ENCODE data around the gene IFNG. TPM values are rescaled to one million over a fixed set of nuclear protein-coding genes. Genes with fewer than 3 reads are reported as not detected.
"Not testable (repeated sequence)": the region's sequence is repeated elsewhere in the genome, so short reads cannot be mapped to it uniquely, and the experiment has no call there.

The IFNG gene
- total and polyA plus RNA-seq, 4 donors = not detected

DNA sequence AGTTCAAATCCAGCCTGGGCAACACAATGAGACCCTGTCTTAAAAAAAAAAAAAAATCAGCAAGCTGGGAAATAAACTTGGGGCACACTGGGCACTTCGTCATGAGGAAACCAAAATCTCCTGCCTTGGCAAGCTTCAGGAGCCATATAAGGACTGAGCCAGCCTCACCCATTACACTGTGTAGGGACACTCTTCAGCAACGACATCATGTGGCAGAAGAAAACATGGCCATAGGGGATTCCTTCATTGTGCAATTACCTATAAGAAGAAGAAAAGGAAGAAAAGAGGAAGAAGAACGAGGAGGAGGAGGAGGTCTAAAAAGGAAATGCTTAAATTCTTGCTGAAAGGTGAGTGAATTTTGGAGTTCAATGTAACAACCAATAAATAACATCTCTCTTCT, 26.1 kb upstream of the IFNG start:
- no peaks in the 10 kb centered on the region for H3K9me3 ChIP-seq (ENCODE audit: control insufficient read depth, insufficient read depth, low read length)
- H3K27me3 ChIP-seq (ENCODE audit: control insufficient read depth, insufficient read depth, low read length) = no peaks in the 10 kb centered on the region
- no peaks in the 10 kb centered on the region for H3K4me1 ChIP-seq (ENCODE audit: control insufficient read depth, insufficient read depth, low read length)
- no peak overlapping the region for H3K4me3 ChIP-seq (ENCODE audit: low read depth, low read length)
- no peak for DNase-seq (ENCODE audit: low read depth in 4 of 6, low spot score in 6 of 6)
- no peaks in the 10 kb centered on the region for H3K36me3 ChIP-seq (ENCODE audit: control insufficient read depth, insufficient read depth, low read length)
- 80% methylated on average over 1 of the region's 3 CpGs for WGBS (ENCODE audit: insufficient coverage)
- no peak overlapping the region for H3K27ac ChIP-seq (ENCODE audit: low read depth, low read length)

DNA sequence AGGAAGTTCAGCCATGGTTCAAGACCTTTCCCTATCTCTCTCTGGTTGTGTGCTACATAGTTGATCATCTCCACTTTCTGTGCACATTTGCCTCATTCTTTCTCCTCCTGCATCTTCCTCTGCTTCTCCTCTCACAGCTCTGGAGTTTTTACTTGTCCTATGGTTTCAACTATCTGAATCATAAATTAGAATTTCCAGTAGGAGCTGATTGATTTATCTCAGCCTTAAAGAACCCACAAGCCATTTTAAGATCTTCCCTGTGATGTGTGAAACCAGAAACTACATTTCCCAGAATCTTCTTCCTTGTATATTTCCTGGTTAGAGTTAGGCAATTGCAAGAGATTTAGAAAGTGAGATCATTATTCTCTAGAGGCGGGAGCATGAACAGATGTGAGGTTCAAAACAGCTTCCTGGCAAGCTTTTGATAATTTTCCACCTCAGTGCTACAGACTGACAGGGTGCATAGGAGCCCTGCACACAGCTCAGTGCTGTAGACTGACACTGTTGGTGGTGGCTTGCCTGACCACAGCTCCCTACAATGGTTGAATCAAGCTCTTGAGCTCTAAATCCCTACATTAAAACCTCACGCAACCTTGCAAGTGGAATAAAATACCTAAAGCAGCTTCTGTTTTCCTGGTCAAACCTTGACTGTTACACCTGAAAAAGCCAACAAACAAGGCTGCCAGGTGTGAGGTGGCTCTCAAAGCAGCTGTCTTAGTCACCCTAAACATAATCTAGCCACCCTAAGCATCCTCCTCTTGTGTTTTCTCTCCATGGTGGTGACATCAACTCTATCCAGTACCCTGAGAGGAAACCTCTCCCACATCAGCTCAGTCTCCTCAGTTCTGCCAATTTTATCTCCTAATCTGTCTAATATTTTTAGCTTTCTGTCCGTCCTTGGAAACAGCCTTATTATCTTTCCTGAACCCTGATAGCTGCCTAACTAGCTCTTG, 21.5 kb upstream of the IFNG start:
- H3K27me3 ChIP-seq (ENCODE audit: control insufficient read depth, insufficient read depth, low read length) = no peaks in the 10 kb centered on the region
- peak in 1 of 6 donors; percentile 42 for DNase-seq (ENCODE audit: low read depth in 4 of 6, low spot score in 6 of 6)
- WGBS (ENCODE audit: insufficient coverage) = 90% methylated on average over 3 of the region's 3 CpGs
- no peak overlapping the region for H3K4me3 ChIP-seq (ENCODE audit: low read depth, low read length)
- no peaks in the 10 kb centered on the region for H3K36me3 ChIP-seq (ENCODE audit: control insufficient read depth, insufficient read depth, low read length)
- H3K4me1 ChIP-seq (ENCODE audit: control insufficient read depth, insufficient read depth, low read length) = no peaks in the 10 kb centered on the region
- no peak overlapping the region for H3K27ac ChIP-seq (ENCODE audit: low read depth, low read length)
- no peaks in the 10 kb centered on the region for H3K9me3 ChIP-seq (ENCODE audit: control insufficient read depth, insufficient read depth, low read length)

DNA sequence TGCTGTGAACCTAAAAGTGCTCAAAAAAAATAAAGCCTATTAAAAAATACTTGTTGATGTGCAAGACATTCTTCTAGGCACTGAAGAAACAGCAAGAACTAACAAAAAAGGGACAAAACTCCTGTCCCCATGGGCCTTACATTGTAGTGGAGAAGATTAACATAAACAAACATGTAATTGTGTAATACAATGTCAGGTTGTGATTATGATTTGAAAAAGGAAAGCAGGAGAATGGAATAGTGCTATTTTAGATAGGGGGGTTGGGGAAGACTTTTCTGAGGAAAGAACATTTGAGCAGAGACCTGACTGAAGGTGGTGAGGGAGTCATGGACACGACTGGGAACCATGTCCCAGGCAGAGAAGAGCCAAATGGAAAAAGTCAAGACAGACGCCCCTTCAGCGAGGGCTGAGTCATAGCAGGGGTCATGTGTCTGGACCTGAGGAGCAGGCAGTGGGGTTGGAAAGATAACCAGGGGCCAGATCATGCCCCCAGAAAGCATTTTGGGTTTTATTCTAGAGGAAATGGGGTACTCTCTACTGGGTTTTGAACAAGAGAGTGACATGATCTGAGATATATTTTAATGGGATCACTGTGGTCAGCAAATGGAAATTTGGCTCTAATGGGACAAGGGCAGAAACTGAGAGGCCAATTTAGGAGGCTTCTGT, 19.4 kb upstream of the IFNG start:
- no peak for DNase-seq (ENCODE audit: low read depth in 4 of 6, low spot score in 6 of 6)
- WGBS (ENCODE audit: insufficient coverage) = 90% methylated on average over 3 of the region's 3 CpGs
- no peaks in the 10 kb centered on the region for H3K9me3 ChIP-seq (ENCODE audit: control insufficient read depth, insufficient read depth, low read length)

DNA sequence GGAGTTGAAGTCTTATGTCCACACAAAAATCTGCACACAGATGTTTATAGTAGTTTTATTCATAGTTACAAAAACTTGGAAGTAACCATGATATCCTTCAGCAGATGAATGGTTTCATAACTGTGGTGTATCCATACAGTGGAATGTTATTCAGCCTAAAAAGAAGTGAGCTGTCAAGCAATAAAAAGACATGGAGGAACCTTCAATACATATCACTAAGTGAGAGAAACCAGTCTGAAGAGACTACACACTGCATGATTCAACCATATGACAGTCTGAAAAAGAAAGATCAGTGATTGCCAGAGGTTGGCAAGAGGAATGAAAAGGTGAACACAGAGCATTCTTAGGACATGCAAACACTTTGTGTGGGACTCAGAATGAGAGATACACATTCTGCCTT, 18.6 kb upstream of the IFNG start:
- Histone ChIP-seq H3K27ac (ENCODE audit: low read depth, low read length) (no peak overlapping the region), H3K9me3 (ENCODE audit: control insufficient read depth, insufficient read depth, low read length) (no peaks in the 10 kb centered on the region), H3K4me3 (ENCODE audit: low read depth, low read length) (no peak overlapping the region), H3K27me3 (ENCODE audit: control insufficient read depth, insufficient read depth, low read length) (no peaks in the 10 kb centered on the region), H3K36me3 (ENCODE audit: control insufficient read depth, insufficient read depth, low read length) (no peaks in the 10 kb centered on the region), H3K4me1 (ENCODE audit: control insufficient read depth, insufficient read depth, low read length) (no peaks in the 10 kb centered on the region)
- no peak for DNase-seq (ENCODE audit: low read depth in 4 of 6, low spot score in 6 of 6)

More for the DNA sequence above, 19.4 kb upstream of the IFNG start:
- no peak overlapping the region for H3K27ac ChIP-seq (ENCODE audit: low read depth, low read length)
- H3K27me3 ChIP-seq (ENCODE audit: control insufficient read depth, insufficient read depth, low read length) = no peaks in the 10 kb centered on the region
- no peak overlapping the region for H3K4me3 ChIP-seq (ENCODE audit: low read depth, low read length)
- H3K36me3 ChIP-seq (ENCODE audit: control insufficient read depth, insufficient read depth, low read length) = no peaks in the 10 kb centered on the region
- H3K4me1 ChIP-seq (ENCODE audit: control insufficient read depth, insufficient read depth, low read length) = no peaks in the 10 kb centered on the region

DNA sequence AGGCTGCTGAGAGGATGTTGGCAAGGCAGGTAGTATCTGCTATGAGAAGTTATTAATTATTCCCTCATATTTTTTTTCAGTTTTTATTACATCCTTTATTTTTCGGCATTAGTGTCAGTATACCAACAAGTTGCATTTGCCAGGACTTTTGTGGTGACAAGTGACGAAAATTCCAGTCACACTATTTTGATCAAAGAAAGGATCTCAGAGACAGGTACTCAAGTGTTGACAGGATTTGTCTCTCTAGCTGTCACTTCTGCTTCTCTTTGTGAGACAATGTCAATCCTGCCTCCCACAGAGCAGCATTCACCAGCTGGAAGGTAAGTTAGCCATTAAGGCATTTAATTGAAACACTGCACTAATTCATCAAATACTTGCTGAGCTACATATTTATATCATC, 18.0 kb upstream of the IFNG start:
- 75% methylated on average over 1 of the region's 2 CpGs for WGBS (ENCODE audit: insufficient coverage)
- H3K4me3 ChIP-seq (ENCODE audit: low read depth, low read length) = no peak overlapping the region
- no peak for DNase-seq (ENCODE audit: low read depth in 4 of 6, low spot score in 6 of 6)
- no peaks in the 10 kb centered on the region for H3K27me3 ChIP-seq (ENCODE audit: control insufficient read depth, insufficient read depth, low read length)
- H3K9me3 ChIP-seq (ENCODE audit: control insufficient read depth, insufficient read depth, low read length) = no peaks in the 10 kb centered on the region
- no peak overlapping the region for H3K27ac ChIP-seq (ENCODE audit: low read depth, low read length)
- H3K36me3 ChIP-seq (ENCODE audit: control insufficient read depth, insufficient read depth, low read length) = no peaks in the 10 kb centered on the region
- no peaks in the 10 kb centered on the region for H3K4me1 ChIP-seq (ENCODE audit: control insufficient read depth, insufficient read depth, low read length)

DNA sequence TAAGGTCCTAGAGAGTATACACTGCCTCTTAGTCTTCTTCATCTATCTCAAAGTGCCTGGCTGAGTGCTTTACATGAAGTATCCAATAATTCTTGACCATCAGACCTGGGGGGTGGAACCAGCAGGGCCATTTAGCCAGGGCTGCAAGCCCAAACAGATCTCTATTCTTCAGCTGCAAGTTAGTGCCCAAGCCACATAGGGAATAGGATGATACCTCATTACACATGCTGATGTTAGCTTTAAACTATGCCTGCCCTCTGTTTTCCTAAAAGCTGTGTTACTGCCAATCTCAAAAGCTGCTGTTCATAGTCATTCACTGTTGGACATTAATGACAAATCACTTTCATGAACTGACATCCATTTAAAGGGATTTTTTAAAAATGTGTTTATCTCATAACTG, 16.7 kb upstream of the IFNG start:
- H3K27ac ChIP-seq (ENCODE audit: low read depth, low read length) = no peak overlapping the region
- no peaks in the 10 kb centered on the region for H3K36me3 ChIP-seq (ENCODE audit: control insufficient read depth, insufficient read depth, low read length)
- no peaks in the 10 kb centered on the region for H3K27me3 ChIP-seq (ENCODE audit: control insufficient read depth, insufficient read depth, low read length)
- no peak overlapping the region for H3K4me3 ChIP-seq (ENCODE audit: low read depth, low read length)
- no peaks in the 10 kb centered on the region for H3K4me1 ChIP-seq (ENCODE audit: control insufficient read depth, insufficient read depth, low read length)
- no peaks in the 10 kb centered on the region for H3K9me3 ChIP-seq (ENCODE audit: control insufficient read depth, insufficient read depth, low read length)
- no peak for DNase-seq (ENCODE audit: low read depth in 4 of 6, low spot score in 6 of 6)

DNA sequence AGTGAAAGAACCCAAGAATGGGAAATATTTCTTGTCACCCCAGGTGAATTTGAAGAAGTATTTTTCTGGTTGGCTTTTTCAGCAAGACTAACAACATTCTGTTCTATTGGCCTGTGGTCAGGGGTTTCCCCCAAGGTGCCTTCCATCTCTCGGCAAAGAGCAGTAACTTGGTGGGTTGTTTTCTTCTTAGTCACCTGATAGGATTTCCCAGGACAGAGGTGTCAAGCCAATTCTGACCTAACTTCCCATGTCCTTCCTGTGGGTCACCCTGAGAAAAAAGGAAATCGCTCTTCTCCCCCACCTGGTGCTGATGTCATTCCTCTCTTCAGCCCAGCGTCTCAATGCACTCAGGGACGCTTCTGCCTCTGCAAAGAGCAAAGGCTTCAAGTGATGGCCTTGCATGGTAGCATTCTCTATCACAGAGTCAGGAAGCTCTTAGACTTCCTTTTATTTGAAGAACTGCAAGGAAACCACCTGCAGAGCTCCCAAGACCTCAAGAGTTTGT, 16.1 kb upstream of the IFNG start:
- Histone ChIP-seq H3K9me3 (ENCODE audit: control insufficient read depth, insufficient read depth, low read length) (no peaks in the 10 kb centered on the region), H3K4me1 (ENCODE audit: control insufficient read depth, insufficient read depth, low read length) (no peaks in the 10 kb centered on the region), H3K36me3 (ENCODE audit: control insufficient read depth, insufficient read depth, low read length) (no peaks in the 10 kb centered on the region), H3K27me3 (ENCODE audit: control insufficient read depth, insufficient read depth, low read length) (no peaks in the 10 kb centered on the region), H3K4me3 (ENCODE audit: low read depth, low read length) (no peak overlapping the region), H3K27ac (ENCODE audit: low read depth, low read length) (no peak overlapping the region)
- DNase-seq (ENCODE audit: low read depth in 4 of 6, low spot score in 6 of 6) = no peak
- WGBS (ENCODE audit: insufficient coverage) = 50% methylated on average over 2 of the region's 4 CpGs

DNA sequence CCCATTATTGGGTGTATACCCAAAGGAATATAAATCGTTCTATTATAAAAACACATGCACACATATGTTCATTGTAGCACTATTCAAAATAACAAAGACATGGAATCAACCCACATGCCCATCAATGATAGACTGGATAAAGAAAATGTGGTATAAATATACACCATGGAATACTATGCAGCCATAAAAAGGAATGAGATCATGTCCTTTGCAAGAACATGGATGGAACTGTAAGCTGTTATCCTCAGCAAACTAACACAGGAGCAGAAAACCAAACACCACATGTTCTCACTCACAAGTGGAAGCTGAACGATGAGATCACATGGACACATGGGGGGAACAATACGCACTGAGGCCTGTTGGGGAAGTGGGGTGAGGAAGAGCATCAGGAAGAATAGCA, 15.2 kb upstream of the IFNG start:
- H3K36me3 ChIP-seq (ENCODE audit: control insufficient read depth, insufficient read depth, low read length); DNase-seq (ENCODE audit: low read depth in 4 of 6, low spot score in 6 of 6); H3K9me3 ChIP-seq (ENCODE audit: control insufficient read depth, insufficient read depth, low read length); H3K4me3 ChIP-seq (ENCODE audit: low read depth, low read length); H3K27ac ChIP-seq (ENCODE audit: low read depth, low read length); H3K4me1 ChIP-seq (ENCODE audit: control insufficient read depth, insufficient read depth, low read length); H3K27me3 ChIP-seq (ENCODE audit: control insufficient read depth, insufficient read depth, low read length): not testable (repeated sequence)
- no CpG with 5 or more reads among the region's 3 CpGs for WGBS (ENCODE audit: insufficient coverage)

DNA sequence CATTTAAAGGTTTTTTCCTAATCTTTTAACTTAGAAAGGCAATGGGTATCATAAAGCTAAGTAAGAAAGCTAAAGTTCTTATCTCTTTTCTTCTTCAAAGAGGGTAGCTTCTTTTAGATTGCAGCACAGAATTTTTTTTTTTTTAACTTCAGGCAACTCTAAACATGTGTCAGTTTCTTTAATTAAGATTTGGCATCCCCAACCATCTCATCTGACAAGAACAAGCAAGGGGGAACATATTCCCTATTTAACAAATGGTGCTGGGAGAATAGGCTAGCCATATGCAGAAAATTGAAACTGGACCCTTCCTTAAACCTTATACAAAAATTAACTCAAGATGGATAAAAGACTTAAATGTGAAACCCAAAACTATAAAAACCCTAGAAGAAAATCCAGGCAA, 14.3 kb upstream of the IFNG start:
- H3K4me1 ChIP-seq (ENCODE audit: control insufficient read depth, insufficient read depth, low read length) = no peaks in the 10 kb centered on the region
- no peaks in the 10 kb centered on the region for H3K9me3 ChIP-seq (ENCODE audit: control insufficient read depth, insufficient read depth, low read length)
- H3K4me3 ChIP-seq (ENCODE audit: low read depth, low read length) = no peak overlapping the region
- no peak overlapping the region for H3K27ac ChIP-seq (ENCODE audit: low read depth, low read length)
- DNase-seq (ENCODE audit: low read depth in 4 of 6, low spot score in 6 of 6) = peak in 1 of 6 donors; percentile 4
- H3K36me3 ChIP-seq (ENCODE audit: control insufficient read depth, insufficient read depth, low read length) = no peaks in the 10 kb centered on the region
- no peaks in the 10 kb centered on the region for H3K27me3 ChIP-seq (ENCODE audit: control insufficient read depth, insufficient read depth, low read length)

DNA sequence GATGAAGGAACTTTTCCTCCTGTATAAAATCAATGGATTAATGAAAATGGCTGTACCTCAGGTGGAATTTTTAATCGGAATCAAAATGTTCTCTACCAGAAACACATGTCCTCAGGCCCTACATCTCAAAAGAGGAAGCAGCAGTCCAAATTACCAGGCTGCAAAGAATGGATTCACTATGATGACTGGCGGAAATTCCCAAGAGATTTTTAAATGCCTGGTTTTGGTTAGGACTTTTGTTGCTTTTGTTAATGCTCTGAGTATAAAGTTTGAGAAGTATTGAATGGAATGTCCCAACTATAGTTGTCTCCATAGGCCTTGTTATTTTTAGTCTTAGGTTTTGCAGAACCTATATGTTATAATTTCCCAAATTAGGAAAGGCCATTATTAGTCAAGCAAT, 11.2 kb upstream of the IFNG start:
- Histone ChIP-seq H3K4me3 (ENCODE audit: low read depth, low read length) (no peak overlapping the region), H3K27ac (ENCODE audit: low read depth, low read length) (no peak overlapping the region), H3K36me3 (ENCODE audit: control insufficient read depth, insufficient read depth, low read length) (no peaks in the 10 kb centered on the region), H3K4me1 (ENCODE audit: control insufficient read depth, insufficient read depth, low read length) (no peaks in the 10 kb centered on the region), H3K27me3 (ENCODE audit: control insufficient read depth, insufficient read depth, low read length) (no peaks in the 10 kb centered on the region), H3K9me3 (ENCODE audit: control insufficient read depth, insufficient read depth, low read length) (no peaks in the 10 kb centered on the region)
- WGBS (ENCODE audit: insufficient coverage) = 100% methylated on average over 1 of the region's 2 CpGs
- no peak for DNase-seq (ENCODE audit: low read depth in 4 of 6, low spot score in 6 of 6)
